NCI-H774 (cell line): ENCODE data around the gene EGFLAM.

Experiments
- DNase-seq: peaks from one replicate; lab custom pipeline; 2025; lab: John Stamatoyannopoulos, UW

EGFLAM gene

DNA sequence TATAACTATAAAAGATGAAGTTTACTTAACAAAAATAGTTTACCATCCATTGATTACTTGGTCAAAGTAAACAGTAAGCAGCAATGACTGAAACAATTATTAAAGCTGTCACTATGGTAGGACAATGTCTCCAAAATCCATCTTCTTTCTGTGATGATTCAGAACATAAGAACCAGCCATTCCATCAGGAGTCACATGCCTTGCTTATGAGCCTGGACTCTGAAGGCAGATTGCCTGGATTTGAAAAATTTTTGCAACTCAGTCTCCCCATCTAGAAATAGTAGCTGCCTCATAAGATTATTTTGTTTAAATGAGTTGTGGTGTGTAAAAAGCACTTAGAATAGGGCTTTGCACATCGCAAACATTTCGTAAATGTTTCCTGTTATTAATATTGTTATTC, 161.9 kb downstream of the EGFLAM start:
- no peak for DNase-seq

DNA sequence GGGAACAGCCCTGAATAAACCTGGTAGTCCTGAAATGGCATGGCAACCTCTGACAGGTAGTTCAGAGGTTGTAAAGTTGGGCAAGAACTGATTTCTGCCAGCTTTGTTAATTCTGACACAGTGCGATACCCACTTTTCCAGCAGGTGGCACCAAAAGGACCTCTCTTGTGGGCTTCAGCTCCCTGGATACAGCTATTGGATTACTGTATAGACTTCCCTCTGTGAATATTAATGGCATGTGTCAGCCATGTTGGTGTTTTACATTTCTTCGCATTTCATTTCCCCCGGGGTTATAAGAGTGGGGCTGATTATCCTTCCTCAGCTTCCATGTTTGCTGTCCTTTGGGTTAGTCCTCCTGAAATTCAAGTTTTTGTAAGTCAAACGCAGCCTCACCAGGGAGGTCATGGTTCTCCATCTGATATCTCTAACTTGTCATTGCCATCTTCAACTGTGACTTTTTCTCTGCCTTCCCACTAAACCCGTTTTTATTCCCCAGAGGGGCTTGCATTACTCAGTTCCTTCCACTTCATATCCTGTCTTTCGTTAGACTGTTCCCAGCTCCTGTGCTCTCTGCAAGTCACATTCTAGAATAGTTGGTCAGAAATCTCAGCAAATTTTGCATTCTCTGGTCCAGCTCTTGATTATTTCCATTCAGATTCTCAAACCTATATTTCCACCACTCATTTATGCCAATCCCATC, 162.5 kb downstream of the EGFLAM start:
- peak; percentile 48 for DNase-seq

DNA sequence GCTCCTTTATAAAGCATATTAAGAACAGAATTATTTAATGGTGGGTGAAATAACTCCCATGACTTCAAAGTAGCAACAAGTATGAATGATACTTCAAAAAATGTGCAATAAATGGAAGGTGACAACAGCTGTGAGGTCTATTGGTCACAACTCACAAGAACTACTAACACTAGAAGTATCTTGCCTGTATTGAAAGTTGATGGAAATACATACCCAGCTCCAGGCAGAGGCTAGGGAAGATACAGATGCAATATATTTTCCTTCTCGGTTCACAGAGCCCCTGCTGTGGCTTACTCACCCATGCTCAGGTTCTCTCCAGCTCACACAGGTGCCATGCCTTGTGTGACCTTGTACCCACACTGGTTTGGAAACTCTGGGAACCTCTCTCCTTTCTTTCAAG, 164.3 kb downstream of the EGFLAM start:
- no peak for DNase-seq

DNA sequence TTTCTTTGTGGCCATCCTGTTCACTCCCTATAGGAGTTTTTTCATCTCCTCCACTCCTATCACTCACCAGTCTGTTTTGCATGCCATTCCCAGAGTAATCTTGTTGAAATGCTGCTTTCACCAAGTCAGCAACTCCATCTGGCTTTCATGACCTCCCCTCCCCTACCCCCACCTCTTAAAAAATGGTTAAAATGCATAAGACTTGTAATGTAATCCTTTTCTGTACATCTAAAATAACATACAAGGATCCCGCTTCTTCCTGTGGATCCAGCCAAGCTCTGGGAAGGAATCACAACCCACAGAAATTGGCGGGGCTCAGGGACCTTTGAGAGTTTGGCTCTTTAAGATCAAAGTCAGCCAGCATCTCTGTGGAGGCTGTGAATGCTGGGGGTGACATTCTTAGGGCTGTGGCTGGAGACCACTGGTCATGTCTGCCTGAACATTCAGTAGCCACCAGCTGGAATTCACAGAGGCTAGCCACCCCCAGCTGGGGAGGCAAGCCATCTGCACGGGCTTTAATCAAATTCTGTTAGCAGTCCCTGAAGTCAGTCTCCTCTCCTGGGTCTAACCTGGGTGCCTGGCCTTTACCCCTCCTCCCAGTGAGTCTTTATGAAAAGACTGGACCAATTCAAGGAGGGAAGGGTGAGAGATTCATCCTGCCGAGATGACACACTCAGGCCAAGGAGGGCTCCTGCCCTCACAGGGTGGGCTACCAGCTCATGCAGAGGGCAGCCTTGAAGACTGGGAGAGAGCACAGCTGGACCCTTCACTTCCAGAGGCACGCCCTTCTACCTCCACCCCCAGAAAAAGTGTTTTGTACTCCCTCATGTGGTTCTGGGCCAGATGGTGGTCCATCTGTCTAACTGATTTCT, 165.2 kb downstream of the EGFLAM start:
- DNase-seq, result no peak

DNA sequence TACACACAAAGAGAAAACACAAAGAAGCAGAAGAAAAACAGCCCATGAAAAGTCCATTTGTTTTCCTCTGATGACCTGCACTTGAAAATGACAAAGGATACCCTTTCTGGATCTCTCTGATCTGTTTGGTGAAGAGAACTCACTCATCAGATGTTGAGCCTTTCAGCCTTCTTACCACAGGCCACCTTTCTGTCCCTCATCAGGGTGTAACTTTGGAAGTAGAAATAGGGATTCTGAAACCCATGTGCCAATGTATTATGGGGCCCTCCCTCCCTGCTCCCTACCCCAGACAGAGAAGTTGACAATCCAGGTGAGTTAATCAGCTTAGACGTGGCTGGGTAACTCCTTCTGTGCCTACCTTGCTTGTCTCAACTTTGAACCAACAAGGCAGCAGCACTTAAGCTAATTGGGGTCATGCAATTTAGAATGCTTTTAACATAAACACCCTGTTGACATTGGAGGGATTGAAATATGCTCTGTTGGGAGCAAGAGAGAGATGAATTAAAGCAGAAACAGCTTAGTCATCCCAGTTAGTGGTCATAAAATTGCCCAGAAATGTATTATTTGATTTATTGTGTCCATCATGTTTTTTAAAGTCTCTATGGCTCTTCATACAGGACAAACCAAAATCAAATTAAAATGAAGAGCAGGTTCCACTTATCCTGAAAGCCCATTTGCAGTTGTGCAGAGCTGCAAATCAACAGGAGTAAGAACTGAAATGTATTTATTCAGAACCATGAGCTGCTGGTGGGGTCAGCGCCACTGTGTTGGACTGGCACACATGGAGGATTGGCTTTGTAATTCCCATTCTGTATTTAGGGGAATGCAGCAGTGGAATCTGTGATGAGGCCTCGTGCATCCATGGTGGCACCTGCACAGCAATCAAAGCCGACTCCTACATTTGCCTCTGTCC, 166.0 kb downstream of the EGFLAM start:
- DNase-seq, result no peak

DNA sequence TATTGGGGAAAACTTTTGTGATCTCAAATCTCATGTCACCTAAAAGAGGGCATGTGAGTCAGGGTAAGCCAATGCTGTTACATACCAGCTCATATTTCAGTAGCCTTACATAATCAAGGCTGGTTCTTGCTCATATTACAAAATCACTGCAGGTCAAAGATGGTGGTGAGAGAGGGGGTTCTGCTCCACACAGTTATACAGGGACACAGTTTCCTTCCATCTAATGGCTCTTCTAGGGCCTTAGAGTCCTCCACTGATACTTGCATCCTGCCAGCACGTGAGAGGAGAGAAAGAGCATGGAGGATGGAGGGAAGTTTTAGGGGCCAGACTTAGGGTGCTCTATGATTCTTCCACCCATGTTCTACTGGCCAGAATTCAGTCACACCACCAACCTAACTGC, 168.1 kb downstream of the EGFLAM start:
- no peak for DNase-seq

DNA sequence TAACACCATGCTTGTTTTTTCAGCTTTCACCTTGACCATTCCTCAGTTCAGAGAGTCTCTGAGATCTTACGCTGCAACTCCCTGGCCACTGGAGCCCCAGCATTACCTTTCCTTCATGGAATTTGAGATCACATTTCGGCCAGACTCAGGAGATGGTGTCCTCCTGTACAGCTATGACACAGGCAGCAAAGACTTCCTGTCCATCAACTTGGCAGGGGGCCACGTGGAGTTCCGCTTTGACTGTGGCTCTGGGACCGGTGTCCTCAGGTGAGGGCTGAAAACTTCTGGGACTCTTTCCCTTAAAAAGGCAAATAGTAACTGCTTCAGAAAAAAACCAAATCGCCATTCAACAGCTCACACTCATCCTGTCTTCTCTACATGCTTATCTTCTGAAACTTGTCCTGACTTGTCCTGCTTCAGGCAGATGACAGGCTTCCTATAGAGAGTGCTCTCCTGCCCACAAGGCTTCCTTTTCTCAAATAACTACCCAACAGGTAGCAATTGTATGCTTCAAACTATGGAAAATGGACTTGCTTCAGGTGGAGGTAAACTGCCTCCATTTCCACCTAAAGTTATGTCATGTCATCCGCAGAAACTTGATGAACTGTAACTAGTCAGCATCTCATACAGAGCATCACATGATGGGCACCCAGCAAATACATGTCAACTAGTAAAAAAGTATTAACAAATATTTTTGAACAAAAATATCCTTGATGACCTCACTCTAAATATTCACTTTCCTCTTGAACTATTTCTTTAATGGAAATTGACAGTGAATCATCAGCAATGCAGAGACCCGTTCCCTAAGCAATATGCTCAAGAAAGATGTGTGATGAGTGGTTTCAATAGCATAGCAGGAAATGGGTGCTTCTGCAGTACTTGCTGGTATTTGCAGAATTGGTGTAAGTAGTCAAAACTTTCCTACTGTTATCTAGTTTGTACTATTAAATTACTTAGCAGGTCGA, 168.9 kb downstream of the EGFLAM start:
- DNase-seq, result no peak

DNA sequence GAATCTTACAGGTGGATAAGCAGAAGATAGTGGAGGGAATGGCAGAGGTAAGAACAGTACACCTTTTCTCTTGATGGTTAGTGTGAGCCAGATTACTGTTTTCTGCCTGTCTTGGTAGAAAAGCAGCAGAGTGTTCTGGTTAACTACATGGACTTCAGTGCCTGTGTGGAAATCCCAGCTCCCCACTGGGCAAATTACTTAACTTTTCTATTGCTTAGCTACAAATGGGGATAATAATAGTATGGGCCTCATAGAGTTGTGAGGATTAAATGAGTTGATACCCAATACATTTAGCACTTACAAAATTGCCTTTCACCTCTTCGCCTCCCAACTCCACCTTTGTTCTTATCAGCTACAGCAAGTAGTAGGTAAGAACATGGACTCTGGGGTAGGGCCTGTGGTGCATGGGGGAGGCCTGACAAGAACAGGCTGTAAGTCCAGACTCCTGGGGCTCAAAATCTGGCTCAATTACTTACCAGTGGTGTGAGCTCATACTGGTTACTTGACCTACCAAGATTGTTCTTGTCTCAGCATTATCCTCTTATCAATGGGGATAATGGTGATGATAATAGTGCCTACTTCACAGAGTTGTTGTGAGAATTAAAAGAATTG, 173.0 kb downstream of the EGFLAM start:
- DNase-seq, result no peak

DNA sequence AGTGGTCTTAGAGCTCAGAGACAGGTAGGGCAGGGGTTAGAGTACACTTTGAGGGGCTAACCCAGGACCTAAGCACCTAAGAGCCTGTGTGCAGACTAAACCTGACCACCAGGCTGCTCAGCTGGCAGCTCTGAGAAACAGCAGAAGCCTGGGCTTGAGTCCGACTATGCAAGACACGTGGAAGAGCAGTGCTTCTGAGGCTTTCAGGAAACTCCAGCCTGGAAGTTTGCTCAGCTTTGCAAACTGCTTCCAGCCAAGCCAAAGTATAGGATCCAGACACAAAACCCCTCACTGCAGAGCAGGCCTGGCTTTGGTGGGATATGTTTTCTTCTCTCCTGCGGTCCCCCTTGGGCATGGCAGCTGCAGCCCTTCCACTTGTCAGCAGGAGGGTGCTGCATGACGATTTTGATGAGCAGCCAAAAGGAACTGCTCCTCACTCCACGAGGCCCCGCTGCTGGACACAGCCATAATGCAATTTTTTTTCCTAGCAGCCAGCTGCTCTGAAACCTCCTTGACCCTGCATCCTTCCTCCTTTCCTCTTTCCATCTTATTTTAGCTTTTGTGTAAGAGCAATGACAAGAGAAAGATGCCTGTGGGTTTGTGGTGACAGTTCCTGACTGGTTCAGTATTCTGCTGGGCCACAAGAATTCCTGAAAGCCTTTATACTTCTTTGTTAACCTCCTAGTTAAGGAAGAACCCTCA, 175.0 kb downstream of the EGFLAM start:
- no peak for DNase-seq

DNA sequence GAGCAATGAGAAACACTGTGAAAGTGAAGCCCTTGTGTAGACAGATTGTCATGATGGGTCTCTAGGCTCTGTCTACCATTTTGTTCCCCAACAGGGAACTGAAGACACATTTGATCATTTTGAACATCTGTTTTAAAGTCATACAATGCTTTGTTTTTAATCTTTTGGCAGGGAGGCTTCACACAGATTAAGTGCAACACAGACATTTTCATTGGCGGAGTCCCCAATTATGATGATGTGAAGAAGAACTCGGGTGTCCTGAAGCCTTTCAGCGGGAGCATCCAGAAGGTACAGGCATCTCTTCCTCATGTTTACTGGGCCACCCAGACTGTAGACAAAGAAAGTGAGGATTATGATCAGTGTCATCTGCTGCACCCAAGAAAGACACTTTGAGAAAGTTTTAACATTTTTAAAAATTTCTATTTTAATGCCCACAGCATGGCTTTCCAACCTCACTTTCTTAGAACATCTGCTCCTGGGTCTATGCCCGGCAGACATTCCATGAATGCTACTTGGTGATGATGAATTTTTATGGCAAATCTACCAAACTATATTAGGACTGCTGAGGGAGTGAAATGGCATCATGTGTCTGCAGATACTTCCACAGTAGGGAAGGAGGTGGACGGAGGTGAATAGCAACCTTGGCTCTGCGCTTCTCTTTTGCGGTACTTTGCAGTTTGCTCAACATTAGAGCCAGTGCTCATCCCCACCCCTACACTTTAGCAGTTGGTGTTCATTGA, 176.8 kb downstream of the EGFLAM start:
- DNase-seq, result no peak

DNA sequence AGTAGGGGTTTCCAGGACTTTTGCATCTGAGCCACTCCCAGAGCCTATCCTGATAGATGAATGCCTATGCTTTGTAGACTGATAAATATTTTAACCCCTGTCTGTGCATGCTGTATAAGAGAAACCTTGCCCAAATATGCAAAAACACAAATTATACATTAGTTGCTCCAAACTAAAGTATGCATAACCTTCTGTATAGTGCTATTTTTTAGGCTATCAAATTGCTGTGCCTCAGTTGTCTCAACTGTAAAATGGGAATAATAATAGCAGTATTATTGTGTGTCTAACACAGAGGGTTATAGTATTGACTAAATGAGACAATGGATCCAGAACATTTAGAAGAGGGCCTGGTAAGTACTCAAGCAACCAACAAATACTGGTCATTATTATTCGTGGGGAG, 180.4 kb downstream of the EGFLAM start:
- no peak for DNase-seq

DNA sequence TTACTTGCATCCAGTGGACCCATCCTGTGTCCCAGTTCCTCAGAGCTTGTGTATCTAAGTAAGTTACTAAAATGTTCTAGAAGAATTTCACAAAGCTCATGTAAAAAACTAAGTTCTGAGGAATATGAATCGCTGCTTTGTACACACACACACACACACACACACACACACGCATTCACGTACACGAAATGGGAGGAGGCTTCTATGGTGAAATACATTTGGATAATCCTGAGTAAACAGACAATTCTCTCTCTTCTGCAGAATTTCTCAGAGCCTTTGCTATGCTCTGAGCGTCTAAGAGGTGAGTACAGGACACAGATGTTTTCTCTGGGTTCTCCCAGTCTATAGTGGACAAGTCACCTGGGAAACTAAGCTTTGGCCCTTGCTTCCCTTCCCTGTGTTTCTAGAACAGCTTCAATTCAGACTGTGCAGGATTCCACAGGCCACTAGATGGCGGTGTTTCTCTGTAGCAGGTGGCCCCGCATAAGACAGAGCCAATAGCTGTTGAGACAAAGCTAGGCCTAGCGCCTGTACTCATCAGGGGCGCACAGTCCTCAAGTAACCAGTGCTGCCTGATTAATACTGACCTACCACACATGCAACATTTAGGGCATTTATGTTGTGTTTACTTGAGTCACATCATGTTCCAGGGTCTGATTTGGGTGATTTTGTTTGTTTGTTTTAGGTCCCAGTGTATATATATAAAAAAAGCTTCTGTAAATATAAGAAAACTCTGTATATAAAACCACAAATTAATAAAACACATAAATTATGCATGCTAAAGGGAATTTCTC, 183.3 kb downstream of the EGFLAM start:
- DNase-seq, result peak; percentile 94

DNA sequence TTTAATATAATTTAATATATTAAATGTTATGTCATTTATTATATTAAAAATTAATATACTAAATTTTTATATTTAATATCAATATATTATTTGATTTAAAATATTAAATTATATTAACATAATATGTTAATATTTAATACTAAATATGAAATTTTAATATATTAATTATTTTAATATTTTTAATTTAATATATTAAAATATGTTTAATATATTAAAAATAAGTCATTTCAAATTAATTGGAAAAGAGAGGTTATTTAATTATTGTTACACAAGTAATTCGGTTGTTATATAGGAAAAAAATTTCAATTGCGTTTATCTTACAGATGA, 183.9 kb downstream of the EGFLAM start:
- DNase-seq, result no peak

DNA sequence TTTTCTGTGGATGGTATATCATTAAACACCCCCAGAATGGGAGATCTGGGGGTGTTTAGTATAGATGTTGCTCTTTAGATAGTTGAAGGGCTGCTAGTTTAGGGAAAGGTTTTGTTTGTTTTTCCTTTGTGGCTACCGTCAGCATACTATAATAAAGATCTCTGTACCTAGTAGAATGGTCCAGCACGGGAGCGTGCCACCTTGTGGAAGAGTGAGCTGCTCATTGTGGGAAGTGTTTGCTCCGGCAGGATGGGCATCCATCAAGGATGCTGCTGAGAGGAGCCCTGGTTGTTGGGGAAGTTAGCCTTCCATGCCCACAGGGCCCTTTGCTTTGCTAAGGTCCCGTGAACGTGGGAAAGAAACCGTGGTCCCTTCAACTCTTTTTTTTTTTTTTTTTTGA, 185.0 kb downstream of the EGFLAM start:
- DNase-seq, result no peak

DNA sequence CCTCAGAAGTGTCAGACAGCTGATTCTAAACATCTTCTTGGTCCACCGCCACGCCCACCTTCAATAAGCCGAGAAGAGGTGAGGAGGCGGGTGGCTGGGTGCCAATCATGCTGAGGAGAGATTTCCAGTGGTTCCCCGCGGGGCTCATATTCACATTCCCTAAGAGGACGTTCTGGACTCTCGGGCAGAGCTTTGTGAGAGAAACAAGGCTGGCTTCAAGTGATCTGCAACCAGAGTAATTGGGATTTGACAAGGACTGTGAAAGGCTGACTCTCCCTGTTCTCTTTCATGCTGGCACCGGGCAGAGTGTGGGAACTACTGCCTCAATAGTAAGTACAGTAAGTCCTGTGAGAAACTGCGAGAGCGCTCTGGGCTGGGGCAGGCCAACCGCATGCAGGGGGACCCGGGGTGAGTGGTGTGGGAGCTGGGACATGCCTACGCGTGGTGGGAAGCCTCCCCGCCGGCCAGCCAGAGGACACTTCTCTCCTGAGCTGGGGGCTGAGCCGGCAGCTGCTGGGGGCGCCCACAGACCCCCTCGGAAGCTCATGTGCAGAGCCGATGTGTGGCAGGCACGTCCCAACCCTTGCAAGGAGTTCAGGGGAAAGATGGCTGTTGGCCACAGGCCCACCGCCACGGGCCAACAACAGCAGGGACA, 187.1 kb downstream of the EGFLAM start:
- no peak for DNase-seq

DNA sequence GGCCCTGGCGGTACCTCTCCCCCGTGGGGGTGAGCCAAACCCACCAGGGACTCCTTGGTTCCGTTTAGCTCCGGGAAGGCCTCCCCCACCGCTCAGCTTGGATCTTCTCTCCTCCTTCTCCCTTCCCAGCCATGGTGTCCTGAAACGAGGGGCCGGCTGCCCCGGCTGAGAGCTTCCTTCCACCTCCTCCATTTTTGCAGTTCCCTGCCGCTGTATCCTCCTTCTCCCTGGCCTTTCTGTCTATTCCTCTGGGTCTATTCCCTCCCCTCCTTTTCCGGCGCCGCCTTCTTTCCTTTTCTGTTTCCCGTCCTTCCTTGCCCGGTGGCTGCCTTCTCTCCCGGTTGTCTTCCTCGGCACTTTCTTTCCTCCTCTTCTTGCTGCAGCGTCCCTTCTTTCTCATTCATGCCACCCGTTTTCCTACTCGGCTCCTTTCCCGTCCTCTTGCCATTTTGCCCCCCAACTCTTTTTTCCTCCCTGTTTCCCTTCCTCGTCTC, 187.7 kb downstream of the EGFLAM start:
- DNase-seq, result no peak

DNA sequence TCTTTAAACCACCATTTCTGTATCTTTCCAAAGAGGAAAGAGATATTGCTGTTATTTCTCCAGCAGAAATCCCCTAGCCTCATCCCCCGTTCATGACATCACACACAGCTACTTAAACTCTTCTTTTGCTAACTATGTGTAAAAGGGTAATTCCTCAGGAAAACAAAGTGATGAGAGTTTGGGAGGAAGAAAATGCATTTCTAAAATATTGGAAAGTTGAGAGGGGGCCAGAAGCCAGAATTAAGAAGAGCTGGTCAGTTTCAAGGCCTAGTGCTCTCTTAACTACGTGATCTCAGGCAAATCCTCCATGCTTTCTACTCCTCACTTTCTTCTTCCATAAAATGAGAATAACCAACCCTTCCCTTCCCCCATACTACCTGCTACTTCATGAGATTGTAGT, 188.7 kb downstream of the EGFLAM start:
- DNase-seq, result no peak

DNA sequence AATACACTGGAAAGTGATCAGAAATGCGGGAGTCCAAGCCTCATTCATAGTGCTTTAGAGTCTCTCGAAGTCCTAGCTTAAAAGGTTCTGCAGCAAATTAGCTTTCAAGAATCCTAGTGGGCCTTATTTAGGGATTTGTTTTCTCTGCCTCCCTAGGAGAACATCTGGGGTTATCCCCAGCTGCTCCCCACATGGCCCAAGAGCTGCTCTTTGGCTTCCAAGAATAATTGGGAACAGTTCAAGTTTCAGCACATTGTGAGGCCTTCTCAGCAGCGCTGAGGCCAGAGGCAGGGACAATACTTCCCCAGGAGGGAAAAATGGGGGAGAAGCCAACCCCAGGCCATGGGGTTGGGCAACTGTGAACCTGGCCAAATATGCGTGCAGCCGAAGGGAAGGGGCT, 189.4 kb downstream of the EGFLAM start:
- DNase-seq, result no peak
